HG03108 (cell line): ENCODE data around the gene PRKCG.
"Not testable (repeated sequence)": the region's sequence is repeated elsewhere in the genome, so short reads cannot be mapped to it uniquely, and the experiment has no call there.

ENCODE experiments used
- ATAC-seq: cut with Tn5 transposase; IDR thresholded peaks from one replicate; pipeline ENCODE4 v1.9.1; 2021; ENCODE audit warnings: moderate library complexity; ENCODE audit not compliant: unreplicated experiment

The PRKCG gene

DNA sequence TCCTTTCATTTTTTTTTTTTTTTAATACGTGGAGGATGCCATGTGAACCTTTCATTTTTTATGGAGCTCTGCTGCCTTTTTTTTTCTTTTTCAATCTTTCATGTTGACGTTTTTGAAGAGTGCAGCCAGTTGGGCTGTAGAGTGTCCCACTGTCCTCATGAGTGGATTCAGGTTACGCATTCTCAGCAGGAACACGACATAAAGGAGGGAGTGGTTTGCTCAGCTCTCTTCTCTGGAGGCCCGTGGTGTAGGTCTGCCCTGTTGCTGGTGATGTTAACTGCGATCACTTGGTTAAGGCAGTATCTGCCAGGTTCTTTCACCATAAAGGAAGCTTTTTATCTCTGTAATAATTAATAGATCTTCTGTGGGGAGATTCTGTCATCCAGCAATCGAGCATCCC, 54.0 kb downstream of the PRKCG start:
- no peak for ATAC-seq

DNA sequence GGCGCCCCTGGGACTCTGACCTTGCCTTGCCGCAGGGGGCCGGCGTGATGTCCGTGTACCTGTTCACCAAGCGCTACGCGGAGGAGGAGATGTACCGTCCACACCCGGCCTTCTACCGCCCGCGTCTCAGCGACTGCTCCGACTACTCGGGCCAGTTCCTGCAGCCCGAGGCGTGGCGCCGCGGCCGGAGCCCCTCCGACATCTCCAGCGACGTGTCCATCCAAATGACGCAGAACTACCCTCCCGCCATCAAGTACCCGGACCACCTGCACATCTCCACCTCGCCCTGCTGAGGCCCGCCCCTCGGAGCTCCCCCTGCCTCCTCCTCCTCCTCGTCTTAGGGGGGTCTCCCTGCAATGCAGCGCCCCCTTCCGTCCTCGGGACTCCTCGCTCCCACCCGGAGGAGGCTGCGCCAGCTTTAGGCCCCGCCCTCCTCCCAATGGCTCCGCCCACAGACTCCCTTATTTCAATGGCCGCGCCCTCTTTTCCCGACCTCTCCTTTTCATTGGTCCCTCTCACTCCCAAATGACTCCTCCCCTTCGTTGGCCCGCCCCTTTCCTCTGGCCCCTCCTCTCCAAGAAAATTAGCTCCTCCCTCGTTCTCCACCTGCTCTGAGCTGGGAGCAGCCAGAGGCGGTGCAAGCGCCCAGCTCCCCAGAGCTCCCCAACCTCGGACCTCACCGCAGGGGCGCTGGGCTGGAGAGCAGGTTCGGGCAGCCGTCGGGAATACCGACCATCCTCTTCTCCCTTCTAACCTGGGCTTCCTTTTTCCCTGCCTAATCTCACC, 60.2 kb downstream of the PRKCG start:
- ATAC-seq: no peak

DNA sequence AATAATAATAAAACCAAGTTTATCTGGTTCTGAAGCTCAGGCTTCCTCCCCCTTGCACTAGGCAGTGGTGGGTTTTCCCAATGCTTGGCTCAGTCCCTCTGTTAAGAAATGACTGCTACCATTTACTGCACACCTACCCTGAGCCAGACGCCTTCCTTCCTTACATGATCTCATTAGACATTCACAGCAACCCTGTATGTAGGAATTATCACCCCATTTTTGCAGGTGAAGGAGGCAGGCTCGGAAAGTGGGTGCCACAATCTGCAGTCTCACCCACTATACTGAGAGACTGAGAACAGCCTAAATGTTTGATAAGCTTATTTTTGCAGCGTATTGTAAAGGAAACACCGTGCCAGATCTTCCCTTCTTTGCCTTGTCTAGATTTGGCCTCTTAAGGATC, 62.4 kb downstream of the PRKCG start:
- ATAC-seq: no peak

DNA sequence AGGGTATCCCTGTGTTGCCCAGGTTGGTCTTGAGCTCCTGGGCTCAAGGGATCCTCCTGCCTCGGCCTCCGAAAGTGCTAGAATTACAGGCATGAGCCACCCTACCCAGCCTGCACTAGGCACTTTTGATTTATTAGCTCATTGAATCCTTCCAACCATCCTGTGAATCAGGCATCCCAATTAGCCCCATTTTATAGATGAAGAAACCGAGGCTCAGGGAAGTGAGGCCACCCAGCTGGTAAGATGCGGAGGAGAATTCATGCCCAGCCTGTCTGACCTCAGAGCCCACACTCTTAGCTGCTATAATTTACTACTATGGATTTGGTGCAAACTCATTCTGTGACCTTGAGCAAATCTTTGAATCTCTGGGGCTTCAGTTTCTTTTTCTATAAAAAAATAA, 62.9 kb downstream of the PRKCG start:
- no peak for ATAC-seq

DNA sequence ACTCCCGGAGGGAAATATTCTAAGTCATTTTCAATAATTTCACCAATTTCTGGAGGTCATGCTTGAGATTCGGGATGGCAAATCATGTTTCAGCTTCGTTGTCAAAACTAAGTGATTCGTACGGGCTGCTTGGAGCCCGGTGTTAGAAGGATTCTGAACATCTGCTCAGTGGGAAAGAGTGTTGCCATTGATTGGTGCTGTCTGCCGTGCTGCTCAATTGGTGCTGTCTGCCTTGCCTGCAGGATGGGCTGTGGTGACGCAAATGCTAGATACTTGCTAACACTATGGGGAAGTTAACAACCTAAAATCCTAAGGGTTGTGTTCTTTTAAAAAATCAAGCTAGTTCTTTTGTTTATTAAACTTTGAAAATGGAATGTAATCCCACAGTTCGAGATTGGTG, 63.4 kb downstream of the PRKCG start:
- no peak for ATAC-seq

DNA sequence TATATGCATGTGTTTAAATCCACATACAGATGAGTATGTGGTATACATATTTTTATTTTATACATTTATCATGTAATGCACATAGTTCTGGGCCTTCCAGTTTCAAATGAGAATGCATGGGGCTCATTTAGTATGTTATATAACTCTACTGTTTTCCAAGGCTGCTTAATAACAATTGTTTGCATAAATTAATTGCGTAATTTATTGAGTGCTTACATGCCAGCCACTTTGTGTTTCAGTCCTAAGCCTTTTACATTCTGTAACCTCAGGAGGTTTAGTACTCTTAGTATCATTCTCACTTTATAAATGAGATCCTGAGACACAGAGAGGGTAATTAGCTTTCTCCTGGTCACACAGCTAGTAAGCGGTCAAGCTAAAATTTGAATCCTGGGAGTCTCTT, 64.0 kb downstream of the PRKCG start:
- ATAC-seq: no peak

DNA sequence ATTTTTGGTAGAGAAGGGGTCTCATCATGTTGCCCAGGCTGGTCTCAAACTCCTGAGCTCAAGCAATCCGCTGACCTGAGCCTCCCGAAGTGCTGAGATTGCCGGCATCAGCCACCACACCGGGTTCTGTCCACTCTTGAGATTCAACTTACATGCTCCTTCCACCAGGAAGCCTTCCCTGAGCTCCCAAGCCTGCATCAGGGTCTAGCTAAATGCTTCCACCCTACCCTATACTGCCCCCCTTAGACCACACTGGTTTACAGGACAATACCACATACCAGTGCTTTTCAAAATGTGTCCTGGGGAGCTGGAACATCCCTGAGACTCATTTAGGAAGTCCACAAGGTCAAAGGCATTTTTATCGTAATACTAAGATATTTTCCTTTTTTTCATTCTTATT, 65.6 kb downstream of the PRKCG start:
- ATAC-seq: no peak

DNA sequence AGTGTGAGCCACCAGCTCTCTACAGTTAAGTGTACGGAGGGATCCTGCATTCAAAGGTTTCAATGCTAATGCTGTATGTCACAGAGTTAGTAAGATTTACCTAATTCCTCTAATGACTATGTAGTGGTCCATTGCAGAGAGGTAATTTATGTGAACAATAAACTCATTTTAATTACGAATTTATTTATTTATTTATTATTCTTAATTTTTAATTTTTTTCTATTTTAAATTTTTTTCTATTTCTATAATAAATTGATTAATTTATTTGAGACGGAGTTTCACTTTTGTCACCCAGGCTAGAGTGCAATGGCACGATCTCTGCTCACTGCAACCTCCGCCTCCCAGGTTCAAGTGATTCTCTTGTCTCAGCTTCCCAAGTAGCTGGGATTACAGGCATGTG, 66.6 kb downstream of the PRKCG start:
- not testable (repeated sequence) for ATAC-seq

DNA sequence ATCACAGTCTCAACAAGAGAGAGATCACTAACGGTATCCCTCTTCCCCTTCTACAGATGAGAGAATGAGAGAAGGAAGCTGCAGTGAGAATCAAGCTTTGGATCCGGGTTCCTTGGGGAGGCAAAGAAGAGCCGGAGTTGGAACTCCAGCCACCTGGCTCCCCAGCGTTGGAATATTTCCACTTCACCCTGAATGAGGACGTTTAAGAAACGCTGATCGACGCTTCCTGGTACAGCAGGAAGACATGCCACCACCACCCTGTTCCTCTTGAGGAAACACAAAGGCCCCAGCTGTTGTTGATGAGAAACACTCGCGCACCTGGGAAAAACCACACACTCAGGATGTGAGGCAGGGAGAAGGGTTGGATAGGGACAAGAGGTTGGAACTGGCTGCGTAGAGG, 69.4 kb downstream of the PRKCG start:
- no peak for ATAC-seq

DNA sequence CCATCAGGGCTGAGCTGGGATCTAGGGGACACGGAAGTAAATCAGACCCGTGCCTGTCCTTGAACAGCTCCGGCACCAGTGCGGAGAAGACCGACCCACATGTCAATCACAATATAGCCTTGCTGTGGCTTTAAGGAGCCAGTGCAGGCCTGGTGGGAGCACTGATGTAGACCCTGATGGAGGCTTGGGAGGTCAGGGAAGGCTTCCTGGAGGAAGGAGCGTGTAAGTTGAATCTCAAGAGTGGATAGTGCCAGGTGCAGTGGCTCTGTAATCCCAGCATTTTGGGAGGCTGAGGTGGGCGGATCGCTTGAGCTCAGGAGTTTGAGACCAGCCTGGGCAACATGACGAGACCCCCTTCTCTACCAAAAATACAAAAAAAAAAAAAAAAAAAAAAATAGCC, 70.0 kb downstream of the PRKCG start:
- ATAC-seq: no peak

DNA sequence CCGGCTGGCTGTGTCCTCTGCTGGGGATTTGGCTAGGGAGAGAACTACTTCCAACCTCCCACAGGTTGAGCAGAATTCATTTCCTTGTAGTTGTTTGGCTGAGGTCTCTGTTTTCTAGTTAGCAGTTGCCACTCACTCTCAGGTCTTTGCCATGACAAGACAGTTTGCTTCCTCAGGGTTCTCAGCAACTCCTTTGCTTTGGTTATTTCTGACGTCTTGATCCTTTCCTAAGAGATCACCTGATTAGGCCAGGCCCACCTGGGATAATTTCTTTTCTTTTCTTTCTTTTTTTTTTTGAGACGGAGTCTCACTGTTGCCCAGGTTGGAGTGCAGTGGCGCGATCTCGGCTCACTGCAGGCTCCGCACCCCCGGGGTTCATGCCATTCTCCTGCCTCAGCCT, 71.4 kb downstream of the PRKCG start:
- ATAC-seq: no peak
